Neural cell (in vitro differentiated cells): Measurements from ENCODE around the gene TMEM17. TPM values are rescaled to one million over a fixed set of nuclear protein-coding genes. Genes with fewer than 3 reads are reported as not detected.

ENCODE experiments used
- H2AFZ ChIP-seq: fragments of 200-600, 300-800 bp; sonication (generic), shearing (Covaris generic); 2 replicates; pipeline ENCODE4 v1.6.0; 2014; ENCODE audit warnings: low read depth, mild to moderate bottlenecking, antibody characterized with exemption, low read length, moderate library complexity
- H3F3A ChIP-seq: fragments of 200-600 bp; shearing (Covaris generic); 2 replicates; pipeline ENCODE4 v1.6.1; 2016; ENCODE audit warnings: mild to moderate bottlenecking, moderate library complexity, mixed read lengths, antibody characterized with exemption, low read length; ENCODE audit not compliant: insufficient read depth, poor library complexity, severe bottlenecking
- H3K27ac ChIP-seq: fragments of 200-600, 300-800 bp; sonication (generic), shearing (Covaris generic); 2 replicates; pipeline ENCODE4 v1.5.1; 2014; ENCODE audit warnings: mild to moderate bottlenecking, low read length, moderate library complexity
- H3K27me3 ChIP-seq: fragments of 300-800, 200-600 bp; sonication (generic), shearing (Covaris generic); 2 replicates; pipeline ENCODE4 v1.6.0; 2014; ENCODE audit warnings: mild to moderate bottlenecking, low read depth, low read length, moderate library complexity; ENCODE audit not compliant: insufficient read depth
- H3K36me3 ChIP-seq: fragments of 300-800, 200-600 bp; sonication (generic), shearing (Covaris generic); 2 replicates; pipeline ENCODE4 v1.5.1; 2014; ENCODE audit warnings: mild to moderate bottlenecking, antibody characterized with exemption, low read length, moderate library complexity; ENCODE audit not compliant: insufficient read depth
- H3K4me2 ChIP-seq: fragments of 300-800, 200-600 bp; sonication (generic), shearing (Covaris generic); 2 replicates; pipeline ENCODE4 v1.6.0; 2014; ENCODE audit warnings: mild to moderate bottlenecking, low read length
- H3K4me3 ChIP-seq: fragments of 300-800, 200-600 bp; sonication (generic), shearing (Covaris generic); 2 replicates; pipeline ENCODE4 v1.5.1; 2014; ENCODE audit warnings: mild to moderate bottlenecking, low read length, moderate library complexity
- H3K79me2 ChIP-seq: fragments of 200-600 bp; shearing (Covaris generic); replicated peaks from 2 replicates; pipeline ENCODE4 v1.6.0; 2014; ENCODE audit warnings: mild to moderate bottlenecking, low read length, moderate library complexity; ENCODE audit not compliant: insufficient read depth
- H3K9ac ChIP-seq: fragments of 300-800, 200-600 bp; sonication (generic), shearing (Covaris generic); 2 replicates; pipeline ENCODE4 v1.6.1; 2016; ENCODE audit warnings: mild to moderate bottlenecking, low read length, mixed read lengths
- H3K9me2 ChIP-seq: fragments of 200-600 bp; shearing (Covaris generic); 2 replicates; pipeline ENCODE4 v1.6.1; 2016; ENCODE audit warnings: mild to moderate bottlenecking, low read length, mixed read lengths; ENCODE audit not compliant: insufficient read depth
- H3K9me3 ChIP-seq: fragments of 200-600, 300-800 bp; sonication (generic), shearing (Covaris generic); 2 replicates; pipeline ENCODE4 v1.6.1; 2016; ENCODE audit warnings: mild to moderate bottlenecking, mixed run types, low read length, moderate library complexity, mixed read lengths
- H4K20me1 ChIP-seq: fragments of 200-600 bp; shearing (Covaris generic); 2 replicates; pipeline ENCODE4 v1.6.1; 2016; ENCODE audit warnings: mild to moderate bottlenecking, mixed run types; ENCODE audit not compliant: insufficient read depth
- EP300 ChIP-seq: fragments of 450-650 bp; conservative IDR thresholded peaks from 2 replicates; pipeline ENCODE4 v1.6.1; 2014; ENCODE audit warnings: antibody characterized with exemption, mild to moderate bottlenecking, moderate library complexity; ENCODE audit not compliant: poor library complexity, severe bottlenecking
- EZH2 ChIP-seq: fragments of 200-600, 300-800 bp; shearing (Covaris generic), sonication (generic); IDR thresholded peaks from 2 replicates; pipeline ENCODE4 v1.6.1; 2014; ENCODE audit warnings: antibody characterized with exemption, low read length, borderline replicate concordance, mild to moderate bottlenecking; ENCODE audit not compliant: insufficient read depth, poor library complexity, severe bottlenecking
- MXI1 ChIP-seq: fragments of 450-650 bp; conservative IDR thresholded peaks from 2 replicates; pipeline ENCODE4 v1.6.1; 2014; ENCODE audit warnings: antibody characterized with exemption, mild to moderate bottlenecking; ENCODE audit not compliant: poor library complexity, severe bottlenecking
- POLR2AphosphoS5 ChIP-seq: IDR thresholded peaks from 2 replicates; pipeline ENCODE4 v1.6.1; 2012
- RAD21 ChIP-seq: fragments of 450-650 bp; conservative IDR thresholded peaks from 2 replicates; pipeline ENCODE4 v1.6.1; 2014; ENCODE audit warnings: antibody characterized with exemption, mild to moderate bottlenecking, moderate library complexity
- SMC3 ChIP-seq: fragments of 450-650 bp; conservative IDR thresholded peaks from 2 replicates; pipeline ENCODE4 v1.6.1; 2014; ENCODE audit warnings: antibody characterized with exemption, mild to moderate bottlenecking, moderate library complexity; ENCODE audit not compliant: poor library complexity
- TAF1 ChIP-seq: IDR thresholded peaks from 2 replicates; pipeline ENCODE4 v1.6.1; 2012; ENCODE audit warnings: low read depth
- polyA minus RNA-seq: library from RNA; depleted of rRNA, polyadenylated mRNA; stranded (reverse); fragments of >200 nt; gene quantifications from 2 replicates; pipeline ENCODE4 v1.2.3, GENCODE V29; 2014
- polyA plus RNA-seq: library from polyadenylated mRNA; depleted of rRNA; stranded (reverse); fragments of >200 nt; gene quantifications from 2 replicates; pipeline ENCODE4 v1.2.3, GENCODE V29; 2014
- TF ChIP-seq, protein P1 (sequence below): IDR thresholded peaks from 2 replicates; pipeline ENCODE4 v1.6.1; 2012; ENCODE audit warnings: borderline replicate concordance
- TF ChIP-seq, protein P2 (sequence below): fragments of 450-650 bp; IDR thresholded peaks from 2 replicates; pipeline ENCODE4 v1.5.1; 2014; ENCODE audit warnings: antibody characterized with exemption, mild to moderate bottlenecking, moderate library complexity; ENCODE audit not compliant: poor library complexity, severe bottlenecking

Gene TMEM17
- 7.1 and 8.6 TPM in 2 replicates for polyA plus RNA-seq
- polyA minus RNA-seq, result 4.6 and 5.9 TPM in 2 replicates

DNA sequence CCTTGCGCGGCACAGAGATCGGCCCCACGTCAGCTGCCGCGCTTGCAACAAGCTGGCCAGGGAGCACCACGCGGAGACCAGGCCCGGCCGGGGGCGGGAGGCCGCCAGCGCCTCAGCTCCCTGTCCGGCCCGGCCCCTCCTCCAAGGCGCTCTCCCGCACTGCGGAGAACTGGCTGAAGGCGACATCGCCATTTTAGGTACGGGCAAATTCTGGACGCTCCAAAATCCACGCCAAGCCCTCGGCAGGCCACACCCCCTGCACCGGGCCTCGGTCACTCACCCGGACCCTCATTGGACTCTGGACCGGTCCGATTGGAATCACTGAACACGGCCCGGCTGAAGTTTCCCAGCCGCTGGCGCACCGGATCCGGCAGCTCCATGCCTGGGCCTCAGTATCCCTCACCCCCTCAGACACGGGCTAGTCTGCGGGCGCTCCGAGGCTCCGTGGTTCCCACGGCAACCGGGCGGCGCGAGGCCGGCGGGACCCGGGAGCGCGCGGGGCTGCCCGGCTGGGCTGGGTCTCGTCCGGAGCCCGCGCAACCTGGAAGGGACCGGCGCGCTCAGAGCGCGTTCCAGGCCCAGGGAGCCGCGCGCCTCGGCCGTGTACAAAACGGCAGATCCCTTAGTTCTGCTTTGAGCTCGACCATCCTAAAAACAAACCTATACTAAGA lies at the start of gene TMEM17:
Gene TMEM17 (minus strand): TSS at position 446 of the 671 bp plus-strand sequence. CDS start 66 bp downstream, at position 380.
- TF ChIP-seq EP300 (no peak), MXI1 (peak; percentile 85), EZH2 (no peak), TAF1 (no peak), RAD21 (peak; percentile 33), POLR2AphosphoS5 (peak; percentile 15), SMC3 (no peak)
- TF ChIP-seq, protein P1, sequence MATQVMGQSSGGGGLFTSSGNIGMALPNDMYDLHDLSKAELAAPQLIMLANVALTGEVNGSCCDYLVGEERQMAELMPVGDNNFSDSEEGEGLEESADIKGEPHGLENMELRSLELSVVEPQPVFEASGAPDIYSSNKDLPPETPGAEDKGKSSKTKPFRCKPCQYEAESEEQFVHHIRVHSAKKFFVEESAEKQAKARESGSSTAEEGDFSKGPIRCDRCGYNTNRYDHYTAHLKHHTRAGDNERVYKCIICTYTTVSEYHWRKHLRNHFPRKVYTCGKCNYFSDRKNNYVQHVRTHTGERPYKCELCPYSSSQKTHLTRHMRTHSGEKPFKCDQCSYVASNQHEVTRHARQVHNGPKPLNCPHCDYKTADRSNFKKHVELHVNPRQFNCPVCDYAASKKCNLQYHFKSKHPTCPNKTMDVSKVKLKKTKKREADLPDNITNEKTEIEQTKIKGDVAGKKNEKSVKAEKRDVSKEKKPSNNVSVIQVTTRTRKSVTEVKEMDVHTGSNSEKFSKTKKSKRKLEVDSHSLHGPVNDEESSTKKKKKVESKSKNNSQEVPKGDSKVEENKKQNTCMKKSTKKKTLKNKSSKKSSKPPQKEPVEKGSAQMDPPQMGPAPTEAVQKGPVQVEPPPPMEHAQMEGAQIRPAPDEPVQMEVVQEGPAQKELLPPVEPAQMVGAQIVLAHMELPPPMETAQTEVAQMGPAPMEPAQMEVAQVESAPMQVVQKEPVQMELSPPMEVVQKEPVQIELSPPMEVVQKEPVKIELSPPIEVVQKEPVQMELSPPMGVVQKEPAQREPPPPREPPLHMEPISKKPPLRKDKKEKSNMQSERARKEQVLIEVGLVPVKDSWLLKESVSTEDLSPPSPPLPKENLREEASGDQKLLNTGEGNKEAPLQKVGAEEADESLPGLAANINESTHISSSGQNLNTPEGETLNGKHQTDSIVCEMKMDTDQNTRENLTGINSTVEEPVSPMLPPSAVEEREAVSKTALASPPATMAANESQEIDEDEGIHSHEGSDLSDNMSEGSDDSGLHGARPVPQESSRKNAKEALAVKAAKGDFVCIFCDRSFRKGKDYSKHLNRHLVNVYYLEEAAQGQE, result no peak
- TF ChIP-seq, protein P2, sequence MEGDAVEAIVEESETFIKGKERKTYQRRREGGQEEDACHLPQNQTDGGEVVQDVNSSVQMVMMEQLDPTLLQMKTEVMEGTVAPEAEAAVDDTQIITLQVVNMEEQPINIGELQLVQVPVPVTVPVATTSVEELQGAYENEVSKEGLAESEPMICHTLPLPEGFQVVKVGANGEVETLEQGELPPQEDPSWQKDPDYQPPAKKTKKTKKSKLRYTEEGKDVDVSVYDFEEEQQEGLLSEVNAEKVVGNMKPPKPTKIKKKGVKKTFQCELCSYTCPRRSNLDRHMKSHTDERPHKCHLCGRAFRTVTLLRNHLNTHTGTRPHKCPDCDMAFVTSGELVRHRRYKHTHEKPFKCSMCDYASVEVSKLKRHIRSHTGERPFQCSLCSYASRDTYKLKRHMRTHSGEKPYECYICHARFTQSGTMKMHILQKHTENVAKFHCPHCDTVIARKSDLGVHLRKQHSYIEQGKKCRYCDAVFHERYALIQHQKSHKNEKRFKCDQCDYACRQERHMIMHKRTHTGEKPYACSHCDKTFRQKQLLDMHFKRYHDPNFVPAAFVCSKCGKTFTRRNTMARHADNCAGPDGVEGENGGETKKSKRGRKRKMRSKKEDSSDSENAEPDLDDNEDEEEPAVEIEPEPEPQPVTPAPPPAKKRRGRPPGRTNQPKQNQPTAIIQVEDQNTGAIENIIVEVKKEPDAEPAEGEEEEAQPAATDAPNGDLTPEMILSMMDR, result no peak
- H4K20me1 ChIP-seq, result no peaks in the 10 kb centered on the region
- peak within 1 kb of the TSS; percentile 63 for H3K27ac ChIP-seq

DNA sequence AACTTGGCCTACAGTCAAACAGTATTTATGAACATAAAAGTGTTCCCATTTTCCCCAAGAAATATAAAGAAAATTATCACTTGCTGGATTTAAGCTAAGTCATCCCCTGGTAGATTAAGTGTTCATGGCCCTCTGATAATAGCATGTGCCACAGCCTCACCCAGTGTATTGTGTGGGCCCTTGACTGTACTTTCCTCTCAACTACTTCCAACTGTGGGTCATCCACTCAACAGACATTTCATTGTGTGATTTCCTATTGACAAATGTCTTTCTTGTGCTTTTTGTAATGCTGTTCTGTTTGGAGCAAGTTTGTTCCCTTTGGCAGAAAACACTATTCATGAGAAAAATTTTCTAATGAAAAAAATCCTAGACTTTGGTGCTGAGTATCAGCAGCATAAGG lies 48.4 kb upstream of the TMEM17 start:
- Histone ChIP-seq H3K4me3 (no peak overlapping the region), H3K4me2 (no peak overlapping the region), H3K36me3 (no peaks in the 10 kb centered on the region), H3K79me2 (no peaks in the 10 kb centered on the region), H3K9ac (no peak overlapping the region), H3K9me2 (no peaks in the 10 kb centered on the region), H2AFZ (no peak overlapping the region), H4K20me1 (no peaks in the 10 kb centered on the region), H3F3A (no peaks in the 10 kb centered on the region), H3K9me3 (no peaks in the 10 kb centered on the region), H3K27ac (no peak overlapping the region), H3K27me3 (no peaks in the 10 kb centered on the region)
- TF ChIP-seq EZH2, result no peak

More for the DNA sequence above, at the start of gene TMEM17:
- peak within 1 kb of the TSS; percentile 74 for H3K9ac ChIP-seq
- peak within 1 kb of the TSS; percentile 66 for H3K4me2 ChIP-seq
- no peaks in the 10 kb centered on the region for H3K9me3 ChIP-seq
- no peaks in the 10 kb centered on the region for H3K36me3 ChIP-seq
- H3K27me3 ChIP-seq, result no peaks in the 10 kb centered on the region
- peak within 1 kb of the TSS; percentile 97 for H2AFZ ChIP-seq
- no peaks in the 10 kb centered on the region for H3F3A ChIP-seq
- no peaks in the 10 kb centered on the region for H3K9me2 ChIP-seq
- H3K79me2 ChIP-seq, result no peaks in the 10 kb centered on the region
- H3K4me3 ChIP-seq, result peak within 1 kb of the TSS; percentile 76
